WTC11 (cell line): ENCODE measurements around the gene DHX34. TPM values are rescaled to one million over a fixed set of nuclear protein-coding genes. Genes with fewer than 3 reads are reported as not detected.
A peak's percentile ranks its signal among the peaks of the same experiment; 100 is the strongest.
"Not testable (repeated sequence)": the region's sequence is repeated elsewhere in the genome, so short reads cannot be mapped to it uniquely, and the experiment has no call there.

Experiments used
- ATAC-seq: fragments of 200-7000 bp; cut with Tn5 transposase; 2 replicates; pipeline ENCODE4 v1.10.0; 2021; ENCODE audit warnings: mild to moderate bottlenecking, moderate library complexity
- CTCF ChIA-PET: fragments of 300-600 bp; sonication (Branson Sonifier 250); formaldehyde crosslinking; loops from one replicate; lab custom pipeline; 2021; ENCODE audit warnings: antibody characterized with exemption; lab: Charles Lee
- POLR2A ChIA-PET: fragments of 350-600 bp; sonication (Branson Sonifier 250); formaldehyde crosslinking; loops from one replicate; lab custom pipeline; 2021; ENCODE audit warnings: antibody characterized with exemption; lab: Charles Lee
- DNase-seq: peaks from one replicate; pipeline ENCODE4 v3.0.0; 2021; ENCODE audit warnings: low spot score
- H3K27ac Mint-ChIP-seq: 2 replicates; pipeline ENCODE4 v1.8.0; 2021; ENCODE audit warnings: mixed read lengths
- H3K27me3 Mint-ChIP-seq: 2 replicates; pipeline ENCODE4 v1.8.0; 2021; ENCODE audit warnings: low read depth, mild to moderate bottlenecking, moderate library complexity, mixed read lengths
- H3K36me3 Mint-ChIP-seq: 2 replicates; pipeline ENCODE4 v1.8.0; 2021; ENCODE audit warnings: mixed read lengths
- H3K4me1 Mint-ChIP-seq: 2 replicates; pipeline ENCODE4 v1.8.0; 2022; ENCODE audit warnings: mixed read lengths
- H3K4me3 Mint-ChIP-seq: 2 replicates; pipeline ENCODE4 v1.8.0; 2021; ENCODE audit warnings: mild to moderate bottlenecking, moderate library complexity, mixed read lengths
- H3K9me3 Mint-ChIP-seq: 2 replicates; pipeline ENCODE4 v1.8.0; 2021; ENCODE audit warnings: mixed read lengths
- ATF2 ChIP-seq: sonication (generic); formaldehyde crosslinking; IDR thresholded peaks from 2 replicates; pipeline ENCODE4 v1.8.1; 2022; ENCODE audit warnings: low read depth, missing genetic modification reagents, borderline replicate concordance
- CBFB ChIP-seq: sonication (generic); formaldehyde crosslinking; IDR thresholded peaks from 2 replicates; pipeline ENCODE4 v1.8.1; 2022; ENCODE audit warnings: mild to moderate bottlenecking, low read depth, missing genetic modification reagents
- ERG ChIP-seq: fragments of 250-450 bp; sonication (Bioruptor Pico); IDR thresholded peaks from 2 replicates; pipeline ENCODE4 v1.8.0; 2021; ENCODE audit warnings: mild to moderate bottlenecking
- FOXK1 ChIP-seq: sonication (generic); formaldehyde crosslinking; IDR thresholded peaks from 2 replicates; pipeline ENCODE4 v1.8.0; 2022; ENCODE audit warnings: mild to moderate bottlenecking, moderate library complexity, missing genetic modification reagents
- HMGXB4 ChIP-seq: sonication (generic); formaldehyde crosslinking; IDR thresholded peaks from 2 replicates; pipeline ENCODE4 v1.8.1; 2023; ENCODE audit warnings: mild to moderate bottlenecking, moderate library complexity, missing genetic modification reagents
- MYBL2 ChIP-seq: sonication (generic); formaldehyde crosslinking; IDR thresholded peaks from 2 replicates; pipeline ENCODE4 v1.8.1; 2023; ENCODE audit warnings: mild to moderate bottlenecking, moderate library complexity, missing genetic modification reagents
- SMAD3 ChIP-seq: sonication (generic); formaldehyde crosslinking; IDR thresholded peaks from 2 replicates; pipeline ENCODE4 v1.8.0; 2022; ENCODE audit warnings: missing genetic modification reagents, mild to moderate bottlenecking, borderline replicate concordance
- ZBTB43 ChIP-seq: sonication (generic); formaldehyde crosslinking; IDR thresholded peaks from 2 replicates; pipeline ENCODE4 v1.8.1; 2023; ENCODE audit warnings: mild to moderate bottlenecking, missing genetic modification reagents
- ZNF121 ChIP-seq: sonication (generic); formaldehyde crosslinking; IDR thresholded peaks from 2 replicates; pipeline ENCODE4 v1.8.0; 2023; ENCODE audit warnings: missing genetic modification reagents
- ZNF263 ChIP-seq: sonication (generic); formaldehyde crosslinking; IDR thresholded peaks from 2 replicates; pipeline ENCODE4 v1.8.1; 2022; ENCODE audit warnings: low read depth, mild to moderate bottlenecking, moderate library complexity, missing genetic modification reagents
- ZNF281 ChIP-seq: sonication (generic); formaldehyde crosslinking; IDR thresholded peaks from 2 replicates; pipeline ENCODE4 v1.8.0; 2023; ENCODE audit warnings: mild to moderate bottlenecking, missing genetic modification reagents
- ZNF512 ChIP-seq: sonication (generic); formaldehyde crosslinking; IDR thresholded peaks from 2 replicates; pipeline ENCODE4 v1.8.1; 2022; ENCODE audit warnings: missing genetic modification reagents, borderline replicate concordance
- total RNA-seq: library from RNA; stranded (reverse); gene quantifications from 3 replicates; pipeline ENCODE4 v1.2.3, GENCODE V29; 2021

Gene DHX34
- total RNA-seq, 1 experiment from 2014 or later: 35.6 TPM

GRCh38 chr19:47407417-47407774 is 58.3 kb downstream of the DHX34 start:
- DNase-seq: no peak
- no peaks in the 10 kb centered on the region for H3K36me3 Mint-ChIP-seq
- CTCF ChIA-PET: interaction anchor here (1.1 to 1.6 kb wide), 4 partner anchors 16 to 29 kb away, joined by 3 to 8 read pairs (median 4); no protein-coding TSS in a partner anchor
- ATAC-seq: peak; percentile 48
- peaks cover 14% of the 10 kb centered on the region for H3K27me3 Mint-ChIP-seq
- TF ChIP-seq HMGXB4 (CRISPR knock-in tag) (no peak), SMAD3 (peak; percentile 2; the same call in 1 of the 2 replicates), CBFB (0 out of 2 replicates have a peak, but pooled peaks have one; percentile 12)
- no peak overlapping the region for H3K27ac Mint-ChIP-seq
- POLR2A ChIA-PET: no interaction called here
- H3K4me3 Mint-ChIP-seq: peak overlapping the region; percentile 75
- H3K9me3 Mint-ChIP-seq: no peaks in the 10 kb centered on the region
- H3K4me1 Mint-ChIP-seq: 0 out of 2 replicates have a peak, but pooled peaks cover 4% of the 10 kb centered on the region

GRCh38 chr19:47408156-47408938 is 59.2 kb downstream of the DHX34 start:
- POLR2A ChIA-PET: no interaction called here
- H3K4me1 Mint-ChIP-seq: 0 out of 2 replicates have a peak, but pooled peaks cover 4% of the 10 kb centered on the region
- DNase-seq: no peak
- TF ChIP-seq ERG (no peak), ZNF512 (CRISPR knock-in tag) (no peak), MYBL2 (CRISPR knock-in tag) (no peak), ZNF121 (CRISPR knock-in tag) (peak; percentile 79; the same call in 1 of the 2 replicates)
- TF ChIP-seq, all 79 proteins: peak for 1
- peaks cover 2% of the 10 kb centered on the region for H3K36me3 Mint-ChIP-seq
- no peak for ATAC-seq
- peak overlapping the region; percentile 31; the same call in 1 of the 2 replicates for H3K4me3 Mint-ChIP-seq
- CTCF ChIA-PET: no interaction called here
- H3K9me3 Mint-ChIP-seq: no peaks in the 10 kb centered on the region
- H3K27me3 Mint-ChIP-seq: peaks cover 14% of the 10 kb centered on the region
- no peak overlapping the region for H3K27ac Mint-ChIP-seq

GRCh38 chr19:47411101-47411500 is 62.0 kb downstream of the DHX34 start:
- no peaks in the 10 kb centered on the region for H3K9me3 Mint-ChIP-seq
- peaks cover 20% of the 10 kb centered on the region for H3K27me3 Mint-ChIP-seq
- DNase-seq (no peak), ATAC-seq (no peak)
- ChIA-PET CTCF (no interaction called here), POLR2A (no interaction called here)
- TF ChIP-seq ZBTB43 (no peak), FOXK1 (no peak), ZNF263 (no peak), ZNF281 (no peak), ATF2 (CRISPR knock-in tag) (no peak)
- H3K36me3 Mint-ChIP-seq: peaks cover 13% of the 10 kb centered on the region
- H3K27ac Mint-ChIP-seq: no peak overlapping the region
- peaks cover 13% of the 10 kb centered on the region; the same call in 1 of the 2 replicates for H3K4me1 Mint-ChIP-seq
- H3K4me3 Mint-ChIP-seq: no peak overlapping the region

GRCh38 chr19:47411696-47412095 is 62.6 kb downstream of the DHX34 start:
- POLR2A ChIA-PET: interaction anchor here (0.6 kb wide), 1 partner anchor 70 kb away, joined by 4 read pairs; no protein-coding TSS in a partner anchor
- H3K4me3 Mint-ChIP-seq, CTCF ChIA-PET, H3K27ac Mint-ChIP-seq, DNase-seq, H3K9me3 Mint-ChIP-seq, ATAC-seq: not testable (repeated sequence)
- H3K4me1 Mint-ChIP-seq: peaks cover 11% of the 10 kb centered on the region
- peaks cover 15% of the 10 kb centered on the region for H3K36me3 Mint-ChIP-seq
- peaks cover 26% of the 10 kb centered on the region for H3K27me3 Mint-ChIP-seq
